Measurements from ENCODE around the gene DCC. TPM values are rescaled to one million over a fixed set of nuclear protein-coding genes. Genes with fewer than 3 reads are reported as not detected.

Gene DCC
- polyA plus RNA-seq, 2 of the 4 experiments (the other 2 are of a cell fraction) = 0.12 TPM; not detected in 1

DNA sequence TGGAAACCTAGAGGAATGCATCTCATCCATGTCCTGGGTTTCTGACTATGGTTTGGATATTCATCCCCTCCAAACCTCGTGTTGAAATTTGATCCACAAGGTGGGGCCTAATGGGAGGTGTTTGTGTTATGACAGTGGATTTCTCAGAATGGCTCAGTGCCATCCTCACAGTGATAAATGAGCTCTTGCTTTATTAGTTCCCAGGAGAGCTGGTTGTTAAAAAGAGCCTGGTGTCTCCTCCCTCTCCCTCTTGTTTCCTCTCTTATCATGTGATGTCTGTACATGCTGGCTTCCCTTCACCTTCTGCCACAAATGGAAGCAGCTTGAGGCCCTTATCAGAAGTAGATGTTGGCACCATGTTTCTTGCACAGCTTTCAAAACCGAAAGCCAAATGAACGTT, 424.3 kb downstream of the DCC start:
- DNase-seq (ENCODE audit: low read depth in 1 of 2, low spot score in 1 of 2) (no peak), FAIRE-seq (no peak), ATAC-seq (no peak)
- H3K9me3 ChIP-seq = no peaks in the 10 kb centered on the region
- H3K4me3 ChIP-seq = no peak overlapping the region
- no peak overlapping the region for H3K27ac ChIP-seq
- H3K4me1 ChIP-seq = no peaks in the 10 kb centered on the region
- no peak overlapping the region for H3K4me2 ChIP-seq
- WGBS (ENCODE audit: missing lambda C conversion rate) = 6% methylated on average over 3 of the region's 3 CpGs
- ChIA-PET CTCF (no interaction called here), POLR2A (no interaction called here)
- TF ChIP-seq ZFP36 (IDR thresholded peaks at IDR 0.05; ENCODE audit: borderline replicate concordance, partially characterized antibody) = no peak
- TF ChIP-seq RFX5 (IDR thresholded peaks at IDR 0.05) = no peak
- no peak for TF ChIP-seq MYC (IDR thresholded peaks at IDR 0.05; ENCODE audit: borderline replicate concordance, low read length)
- TF ChIP-seq, protein P1, sequence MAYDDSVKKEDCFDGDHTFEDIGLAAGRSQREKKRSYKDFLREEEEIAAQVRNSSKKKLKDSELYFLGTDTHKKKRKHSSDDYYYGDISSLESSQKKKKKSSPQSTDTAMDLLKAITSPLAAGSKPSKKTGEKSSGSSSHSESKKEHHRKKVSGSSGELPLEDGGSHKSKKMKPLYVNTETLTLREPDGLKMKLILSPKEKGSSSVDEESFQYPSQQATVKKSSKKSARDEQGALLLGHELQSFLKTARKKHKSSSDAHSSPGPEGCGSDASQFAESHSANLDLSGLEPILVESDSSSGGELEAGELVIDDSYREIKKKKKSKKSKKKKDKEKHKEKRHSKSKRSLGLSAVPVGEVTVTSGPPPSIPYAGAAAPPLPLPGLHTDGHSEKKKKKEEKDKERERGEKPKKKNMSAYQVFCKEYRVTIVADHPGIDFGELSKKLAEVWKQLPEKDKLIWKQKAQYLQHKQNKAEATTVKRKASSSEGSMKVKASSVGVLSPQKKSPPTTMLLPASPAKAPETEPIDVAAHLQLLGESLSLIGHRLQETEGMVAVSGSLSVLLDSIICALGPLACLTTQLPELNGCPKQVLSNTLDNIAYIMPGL (CRISPR knock-in tag; IDR thresholded peaks at IDR 0.05; ENCODE audit: borderline replicate concordance) = no peak
- no peak for TF ChIP-seq HEYL (CRISPR knock-in tag; IDR thresholded peaks at IDR 0.05)
- no peak for TF ChIP-seq FOXS1 (CRISPR knock-in tag; IDR thresholded peaks at IDR 0.05)

- no peaks in the 10 kb centered on the region for H3K9me3 ChIP-seq
- no peak for ATAC-seq
- H3K27ac ChIP-seq = no peak overlapping the region
- H3K4me3 ChIP-seq = no peak overlapping the region
- WGBS (ENCODE audit: missing lambda C conversion rate) = 24% methylated on average over 5 of the region's 9 CpGs
- no peak overlapping the region for H3K4me2 ChIP-seq
- POLR2A ChIA-PET = no interaction called here
- no peaks in the 10 kb centered on the region for H3K4me1 ChIP-seq
- no peak for TF ChIP-seq SREBF2 (IDR thresholded peaks at IDR 0.05)
- CTCF ChIA-PET = interaction anchor here (0.6 kb wide), 1 partner anchor 255 kb away, joined by 3 read pairs; no protein-coding TSS in a partner anchor
- FAIRE-seq = no peak
- no peak for DNase-seq (ENCODE audit: low read depth in 1 of 2, low spot score in 1 of 2)
Measured at GRCh38 chr18:52766002-52766545, 426.1 kb downstream of the DCC start.

GRCh38 chr18:52781113-52781512, 441.1 kb downstream of the DCC start:
- no peaks in the 10 kb centered on the region for H3K9me3 ChIP-seq
- ATAC-seq (no peak), FAIRE-seq (no peak), DNase-seq (ENCODE audit: low read depth in 1 of 2, low spot score in 1 of 2) (no peak)
- no peak overlapping the region for H3K27ac ChIP-seq
- WGBS (ENCODE audit: missing lambda C conversion rate) = 7% methylated on average over 5 of the region's 5 CpGs
- H3K4me1 ChIP-seq = no peaks in the 10 kb centered on the region
- no peak overlapping the region for H3K4me2 ChIP-seq
- TF ChIP-seq, protein P2, sequence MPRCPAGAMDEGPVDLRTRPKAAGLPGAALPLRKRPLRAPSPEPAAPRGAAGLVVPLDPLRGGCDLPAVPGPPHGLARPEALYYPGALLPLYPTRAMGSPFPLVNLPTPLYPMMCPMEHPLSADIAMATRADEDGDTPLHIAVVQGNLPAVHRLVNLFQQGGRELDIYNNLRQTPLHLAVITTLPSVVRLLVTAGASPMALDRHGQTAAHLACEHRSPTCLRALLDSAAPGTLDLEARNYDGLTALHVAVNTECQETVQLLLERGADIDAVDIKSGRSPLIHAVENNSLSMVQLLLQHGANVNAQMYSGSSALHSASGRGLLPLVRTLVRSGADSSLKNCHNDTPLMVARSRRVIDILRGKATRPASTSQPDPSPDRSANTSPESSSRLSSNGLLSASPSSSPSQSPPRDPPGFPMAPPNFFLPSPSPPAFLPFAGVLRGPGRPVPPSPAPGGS (IDR thresholded peaks at IDR 0.05) = no peak
- TF ChIP-seq HOXA7 (CRISPR knock-in tag; IDR thresholded peaks at IDR 0.05) = no peak
- TF ChIP-seq NPAS2 (CRISPR knock-in tag; IDR thresholded peaks at IDR 0.05; ENCODE audit: borderline replicate concordance) = no peak
- no peak for TF ChIP-seq POLR2A (IDR thresholded peaks at IDR 0.05; ENCODE audit: low read length)
- TF ChIP-seq CBX8 (IDR thresholded peaks at IDR 0.05) = no peak
- no peak for TF ChIP-seq HDAC2 (IDR thresholded peaks at IDR 0.05)
- no peak for TF ChIP-seq MAZ (IDR thresholded peaks at IDR 0.05; ENCODE audit: borderline replicate concordance, low read depth, low read length)
- TF ChIP-seq GATA3 (IDR thresholded peaks at IDR 0.05; ENCODE audit: borderline replicate concordance) = no peak
- TF ChIP-seq, protein P3, sequence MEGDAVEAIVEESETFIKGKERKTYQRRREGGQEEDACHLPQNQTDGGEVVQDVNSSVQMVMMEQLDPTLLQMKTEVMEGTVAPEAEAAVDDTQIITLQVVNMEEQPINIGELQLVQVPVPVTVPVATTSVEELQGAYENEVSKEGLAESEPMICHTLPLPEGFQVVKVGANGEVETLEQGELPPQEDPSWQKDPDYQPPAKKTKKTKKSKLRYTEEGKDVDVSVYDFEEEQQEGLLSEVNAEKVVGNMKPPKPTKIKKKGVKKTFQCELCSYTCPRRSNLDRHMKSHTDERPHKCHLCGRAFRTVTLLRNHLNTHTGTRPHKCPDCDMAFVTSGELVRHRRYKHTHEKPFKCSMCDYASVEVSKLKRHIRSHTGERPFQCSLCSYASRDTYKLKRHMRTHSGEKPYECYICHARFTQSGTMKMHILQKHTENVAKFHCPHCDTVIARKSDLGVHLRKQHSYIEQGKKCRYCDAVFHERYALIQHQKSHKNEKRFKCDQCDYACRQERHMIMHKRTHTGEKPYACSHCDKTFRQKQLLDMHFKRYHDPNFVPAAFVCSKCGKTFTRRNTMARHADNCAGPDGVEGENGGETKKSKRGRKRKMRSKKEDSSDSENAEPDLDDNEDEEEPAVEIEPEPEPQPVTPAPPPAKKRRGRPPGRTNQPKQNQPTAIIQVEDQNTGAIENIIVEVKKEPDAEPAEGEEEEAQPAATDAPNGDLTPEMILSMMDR (IDR thresholded peaks at IDR 0.05) = no peak
- no peak for TF ChIP-seq ZFP36 (IDR thresholded peaks at IDR 0.05; ENCODE audit: borderline replicate concordance, partially characterized antibody)
- no peak for TF ChIP-seq JUN (IDR thresholded peaks at IDR 0.05)
- no peak for TF ChIP-seq PHF8 (IDR thresholded peaks at IDR 0.05; ENCODE audit: borderline replicate concordance, low read depth)
- no peak for TF ChIP-seq CHD4 (IDR thresholded peaks at IDR 0.05; ENCODE audit: borderline replicate concordance)
- no peak for TF ChIP-seq KDM5A (IDR thresholded peaks at IDR 0.05)
- ChIA-PET CTCF (no interaction called here), POLR2A (no interaction called here)
- no peak overlapping the region for H3K4me3 ChIP-seq

All from A549 (cell line).